Right lung (tissue), 10 donors: ENCODE measurements around the gene MRGPRD. TPM values are rescaled to one million over a fixed set of nuclear protein-coding genes. Genes with fewer than 3 reads are reported as not detected.

Experiments
- DNase-seq, 2 donors: peaks; one replicate each; pipeline ENCODE4 v3.0.0-alpha.2; 2013
- long read RNA-seq, 8 donors: transcript quantifications; one replicate each; lab custom pipeline, GENCODE V29; 2026
- polyA plus RNA-seq, 5 donors: library from polyadenylated mRNA; unstranded; fragments of 120-200 nt; gene quantifications; one replicate each; pipeline versions ENCODE4 v1.2.1 to v1.2.3, GENCODE V29; 2013; ENCODE audit warnings: inconsistent platforms in 1 of 5, low replicate concordance in 1 of 5; ENCODE audit not compliant: insufficient read length in 5 of 5, insufficient read depth in 1 of 5

Gene MRGPRD, protein sequence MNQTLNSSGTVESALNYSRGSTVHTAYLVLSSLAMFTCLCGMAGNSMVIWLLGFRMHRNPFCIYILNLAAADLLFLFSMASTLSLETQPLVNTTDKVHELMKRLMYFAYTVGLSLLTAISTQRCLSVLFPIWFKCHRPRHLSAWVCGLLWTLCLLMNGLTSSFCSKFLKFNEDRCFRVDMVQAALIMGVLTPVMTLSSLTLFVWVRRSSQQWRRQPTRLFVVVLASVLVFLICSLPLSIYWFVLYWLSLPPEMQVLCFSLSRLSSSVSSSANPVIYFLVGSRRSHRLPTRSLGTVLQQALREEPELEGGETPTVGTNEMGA
- not detected for polyA plus RNA-seq
- long read RNA-seq, donor 1 = 0 reads
- long read RNA-seq, donor 2 = 0 reads
- long read RNA-seq, donor 3 = 0 reads
- long read RNA-seq, donor 4 = 0 reads
- long read RNA-seq, donor 5 = 0 reads
- long read RNA-seq, donor 6 = 0 reads
- long read RNA-seq, donor 7 = 0 reads
- long read RNA-seq, donor 8 = 0 reads

DNA sequence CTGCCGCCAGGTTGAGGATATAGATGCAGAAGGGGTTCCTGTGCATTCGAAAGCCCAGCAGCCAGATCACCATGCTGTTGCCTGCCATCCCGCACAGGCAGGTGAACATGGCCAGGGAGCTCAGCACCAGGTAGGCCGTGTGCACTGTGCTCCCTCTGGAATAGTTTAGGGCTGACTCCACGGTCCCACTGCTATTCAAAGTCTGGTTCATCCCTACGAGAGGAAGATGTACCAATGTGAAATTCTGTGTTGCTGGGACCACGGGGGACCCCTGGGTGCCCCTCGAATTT, at the start of gene MRGPRD:
TSS of gene MRGPRD (minus strand) at position 211 of the 290 bp plus-strand sequence. CDS start at position 211, 0 bp downstream.
- no peak for DNase-seq

DNA sequence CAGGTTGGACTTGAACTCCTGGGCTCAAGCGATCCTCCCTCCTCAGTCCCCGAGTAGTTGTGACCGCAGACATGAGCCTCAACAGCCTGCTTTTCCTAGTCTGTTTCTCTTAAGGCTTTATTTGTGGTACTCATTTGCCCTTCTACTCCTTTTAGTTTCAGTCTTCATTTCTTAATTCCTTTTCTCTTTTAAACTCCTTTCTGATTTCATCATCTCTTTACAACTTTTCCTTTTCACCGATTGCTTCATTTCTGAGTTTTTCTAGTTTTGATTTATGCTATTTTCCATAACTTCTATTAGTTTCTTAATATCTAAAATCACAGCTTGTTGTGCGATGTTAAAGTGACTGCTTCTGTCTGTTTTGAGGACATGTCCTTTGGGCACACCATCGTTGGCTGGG, 49.5 kb upstream of the MRGPRD start:
- DNase-seq = no peak

- DNase-seq = no peak
These were observed 47.1 kb upstream of the MRGPRD start for GRCh38 chr11:69027704-69028372.

DNA sequence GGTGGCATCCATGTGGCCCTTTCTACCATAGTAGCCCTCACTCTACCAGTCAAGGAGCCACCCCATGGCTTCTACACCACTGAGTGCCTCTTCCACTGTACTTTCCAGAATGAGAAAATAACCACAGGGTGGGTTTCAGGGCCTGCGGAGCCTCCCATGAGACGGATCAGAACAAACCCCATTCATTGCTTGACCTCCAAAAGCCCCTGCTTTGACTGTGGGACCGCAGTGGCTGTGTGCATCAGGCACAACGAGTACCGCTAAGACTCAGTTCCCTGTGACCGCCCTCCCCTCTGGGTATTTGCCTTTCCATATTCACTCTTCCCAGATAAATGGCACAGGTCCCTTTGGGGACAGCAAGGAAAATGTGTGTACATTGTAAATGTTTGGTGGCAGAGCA, 43.7 kb upstream of the MRGPRD start:
- no peak for DNase-seq

- no peak for DNase-seq
These were observed 41.5 kb upstream of the MRGPRD start for GRCh38 chr11:69022260-69022659.

- no peak for DNase-seq
These were observed 38.1 kb upstream of the MRGPRD start for GRCh38 chr11:69018924-69019323.

DNA sequence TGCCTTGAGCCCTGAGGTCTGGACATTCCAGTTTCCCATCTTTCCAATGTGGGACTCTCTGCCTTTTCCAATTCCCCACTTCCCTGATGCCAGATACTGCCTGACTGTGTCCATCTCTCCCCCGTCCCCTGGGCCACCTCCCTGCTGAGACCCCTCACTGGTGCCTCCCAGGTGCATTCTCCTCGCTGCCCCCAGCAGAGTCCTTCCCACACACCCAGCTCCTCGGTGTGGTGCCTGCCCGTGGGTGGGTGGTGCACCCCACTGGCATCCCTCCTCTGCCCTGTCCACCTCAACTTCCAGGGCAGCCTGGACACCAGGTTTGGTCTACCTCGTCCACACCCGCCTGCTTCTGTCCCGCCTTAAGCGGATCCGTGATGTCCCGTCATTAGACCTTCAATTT, 37.2 kb upstream of the MRGPRD start:
- no peak for DNase-seq

GRCh38 chr11:69014898-69015549, 34.2 kb upstream of the MRGPRD start:
- no peak for DNase-seq

GRCh38 chr11:69014084-69014851, 33.5 kb upstream of the MRGPRD start:
- DNase-seq = peak; percentile 89 to 90

GRCh38 chr11:69013009-69013951, 32.5 kb upstream of the MRGPRD start, which contains the start of gene MRGPRF:
Gene MRGPRF (minus strand): TSS chr11:69013246. CDS start chr11:69009901, 3,345 bp downstream.
- DNase-seq = peak in 1 of 2 donors; percentile 59

GRCh38 chr11:69012092-69013008, 31.6 kb upstream of the MRGPRD start:
- no peak for DNase-seq

- no peak for DNase-seq
These were observed 30.9 kb upstream of the MRGPRD start for GRCh38 chr11:69011624-69012091.

- DNase-seq = peak; percentile 81 to 84
These were observed 30.3 kb upstream of the MRGPRD start for GRCh38 chr11:69010964-69011623.

- DNase-seq = no peak
These were observed 29.6 kb upstream of the MRGPRD start for GRCh38 chr11:69010361-69010891.

DNA sequence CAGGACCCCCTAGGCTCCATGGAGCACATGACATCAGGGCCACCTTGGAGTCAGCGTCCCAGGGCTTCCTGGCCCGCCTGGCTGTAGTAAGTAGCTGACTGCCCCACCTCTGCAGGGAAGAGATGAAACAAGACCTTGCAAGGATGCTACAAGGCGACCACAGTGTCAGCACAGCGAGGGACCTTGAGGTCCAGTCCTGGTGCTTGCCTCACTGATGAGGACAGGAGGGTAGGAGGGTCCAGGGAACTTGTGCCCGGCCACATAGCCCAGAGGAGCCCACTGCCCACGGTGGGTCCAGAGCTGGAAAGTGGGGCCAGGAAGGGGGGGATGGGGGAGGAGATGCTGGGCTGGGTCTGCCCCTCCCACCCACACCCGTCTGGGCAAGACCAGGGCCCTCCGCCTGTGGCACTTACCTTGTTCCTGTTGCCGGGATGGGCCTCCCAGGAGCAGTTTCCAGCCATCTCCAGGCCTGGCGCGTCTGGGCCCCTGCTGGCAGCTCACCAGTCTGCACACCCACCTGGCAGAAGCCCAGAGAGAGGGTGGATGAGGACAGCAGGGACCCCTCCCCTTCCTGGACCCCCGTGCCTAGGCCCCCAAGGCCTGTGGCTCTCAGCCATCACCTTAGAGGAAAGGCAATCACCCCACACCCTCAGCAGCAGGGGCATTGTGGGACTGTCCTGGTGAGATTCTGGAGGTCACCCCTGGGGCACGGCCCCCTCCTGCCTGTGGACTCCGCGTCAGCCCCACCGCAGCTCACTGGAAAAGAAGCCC, 28.8 kb upstream of the MRGPRD start:
- no peak for DNase-seq

GRCh38 chr11:69008737-69009440, 28.1 kb upstream of the MRGPRD start:
- DNase-seq = no peak

GRCh38 chr11:69007975-69008381, 27.2 kb upstream of the MRGPRD start:
- DNase-seq = no peak
